GM18498 (cell line): Measurements from ENCODE around the gene RPAP3.
"Not testable (repeated sequence)": the region's sequence is repeated elsewhere in the genome, so short reads cannot be mapped to it uniquely, and the experiment has no call there.

ENCODE experiments used
- ATAC-seq: cut with Tn5 transposase; IDR thresholded peaks from one replicate; pipeline ENCODE4 v1.9.1; 2021; ENCODE audit warnings: mild to moderate bottlenecking, moderate library complexity; ENCODE audit not compliant: unreplicated experiment

The RPAP3 gene

GRCh38 chr12:47687636-47688035 is 18.2 kb downstream of the RPAP3 start:
- ATAC-seq, result no peak

GRCh38 chr12:47686645-47687240 is 19.1 kb downstream of the RPAP3 start:
- ATAC-seq, result no peak

- no peak for ATAC-seq
These were observed 26.0 kb downstream of the RPAP3 start for GRCh38 chr12:47679785-47680184.

GRCh38 chr12:47672068-47672467 is 33.8 kb downstream of the RPAP3 start:
- no peak for ATAC-seq

GRCh38 chr12:47667935-47668334 is 37.9 kb downstream of the RPAP3 start:
- ATAC-seq, result not testable (repeated sequence)

GRCh38 chr12:47652521-47653234 is 53.2 kb downstream of the RPAP3 start:
- ATAC-seq, result no peak

- ATAC-seq, result peak; percentile 82
These were observed 54.2 kb downstream of the RPAP3 start for GRCh38 chr12:47651368-47652254.

- peak; percentile 75 for ATAC-seq
These were observed 55.4 kb downstream of the RPAP3 start for GRCh38 chr12:47650469-47650868.

- ATAC-seq, result no peak
These were observed 56.4 kb downstream of the RPAP3 start for GRCh38 chr12:47649381-47649780.

- ATAC-seq, result no peak
These were observed 57.7 kb downstream of the RPAP3 start for GRCh38 chr12:47648056-47648579.

GRCh38 chr12:47642310-47642709 is 63.5 kb downstream of the RPAP3 start:
- not testable (repeated sequence) for ATAC-seq

- ATAC-seq, result no peak
These were observed 68.7 kb downstream of the RPAP3 start for GRCh38 chr12:47636908-47637780.

GRCh38 chr12:47635770-47636169 is 70.1 kb downstream of the RPAP3 start:
- not testable (repeated sequence) for ATAC-seq

GRCh38 chr12:47634127-47634526 is 71.7 kb downstream of the RPAP3 start:
- no peak for ATAC-seq

GRCh38 chr12:47621960-47622359 is 83.9 kb downstream of the RPAP3 start:
- no peak for ATAC-seq

- ATAC-seq, result no peak
These were observed 88.4 kb downstream of the RPAP3 start for GRCh38 chr12:47617476-47617875.

GRCh38 chr12:47616440-47616839 is 89.4 kb downstream of the RPAP3 start:
- no peak for ATAC-seq

GRCh38 chr12:47615711-47616110 is 90.1 kb downstream of the RPAP3 start:
- ATAC-seq, result no peak

- ATAC-seq, result no peak
These were observed 91.3 kb downstream of the RPAP3 start for GRCh38 chr12:47614521-47614920.

GRCh38 chr12:47612953-47613352 is 92.9 kb downstream of the RPAP3 start:
- no peak for ATAC-seq
